B cell (primary cell): Measurements from ENCODE around the gene SUGCT.

Experiments
- EZH2 ChIP-seq: IDR thresholded peaks from 2 replicates; pipeline ENCODE4 v1.6.1; 2012; ENCODE audit warnings: borderline replicate concordance, low read depth, mild to moderate bottlenecking, moderate library complexity, low read length; ENCODE audit not compliant: insufficient read depth, poor library complexity, severe bottlenecking
- TF ChIP-seq, protein P1 (sequence below): fragments of 200-600 bp; IDR thresholded peaks from one replicate; pipeline ENCODE4 v1.8.0; 2022; ENCODE audit warnings: antibody characterized with exemption, mild to moderate bottlenecking

DNA sequence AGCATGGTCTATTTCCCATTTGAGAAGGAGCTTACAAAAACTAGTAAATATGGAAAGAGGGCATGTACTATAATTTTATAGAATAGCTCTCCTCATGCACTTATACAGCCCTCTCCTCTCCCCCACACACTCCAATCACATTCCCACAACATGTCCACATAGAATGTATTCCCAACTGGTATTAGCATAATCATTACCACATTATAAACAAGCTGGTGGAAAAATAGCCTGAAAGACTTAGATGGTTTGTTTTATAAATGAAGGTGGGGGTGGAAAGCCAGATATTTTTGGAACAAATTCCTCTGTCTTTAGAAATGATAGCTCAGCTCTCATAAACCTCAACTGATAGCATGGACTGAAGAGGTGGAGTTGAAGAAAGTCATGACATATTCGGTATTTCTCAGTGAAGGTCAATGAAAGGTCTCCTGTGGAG is 410.1 kb downstream of the SUGCT start:
- TF ChIP-seq, protein P1, sequence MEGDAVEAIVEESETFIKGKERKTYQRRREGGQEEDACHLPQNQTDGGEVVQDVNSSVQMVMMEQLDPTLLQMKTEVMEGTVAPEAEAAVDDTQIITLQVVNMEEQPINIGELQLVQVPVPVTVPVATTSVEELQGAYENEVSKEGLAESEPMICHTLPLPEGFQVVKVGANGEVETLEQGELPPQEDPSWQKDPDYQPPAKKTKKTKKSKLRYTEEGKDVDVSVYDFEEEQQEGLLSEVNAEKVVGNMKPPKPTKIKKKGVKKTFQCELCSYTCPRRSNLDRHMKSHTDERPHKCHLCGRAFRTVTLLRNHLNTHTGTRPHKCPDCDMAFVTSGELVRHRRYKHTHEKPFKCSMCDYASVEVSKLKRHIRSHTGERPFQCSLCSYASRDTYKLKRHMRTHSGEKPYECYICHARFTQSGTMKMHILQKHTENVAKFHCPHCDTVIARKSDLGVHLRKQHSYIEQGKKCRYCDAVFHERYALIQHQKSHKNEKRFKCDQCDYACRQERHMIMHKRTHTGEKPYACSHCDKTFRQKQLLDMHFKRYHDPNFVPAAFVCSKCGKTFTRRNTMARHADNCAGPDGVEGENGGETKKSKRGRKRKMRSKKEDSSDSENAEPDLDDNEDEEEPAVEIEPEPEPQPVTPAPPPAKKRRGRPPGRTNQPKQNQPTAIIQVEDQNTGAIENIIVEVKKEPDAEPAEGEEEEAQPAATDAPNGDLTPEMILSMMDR: no peak
- no peak for TF ChIP-seq EZH2
